Ovary (tissue), 9 donors: ENCODE measurements around the gene KRT80. TPM values are rescaled to one million over a fixed set of nuclear protein-coding genes. Genes with fewer than 3 reads are reported as not detected.

Experiments
- DNase-seq, 5 donors: peaks; one replicate each; pipeline ENCODE4 v3.0.0-alpha.2; 2019 to 2020
- H3K27ac ChIP-seq, 2 donors: fragments of 200-600 bp; one replicate each; pipeline versions ENCODE4 v1.5.1 to v1.8.0; 2019 to 2022
- H3K27me3 ChIP-seq: fragments of 200-600 bp; one replicate; pipeline ENCODE4 v1.8.0; 2022
- H3K36me3 ChIP-seq: fragments of 200-600 bp; sonication (generic); one replicate; pipeline ENCODE4 v1.5.1; 2019
- H3K4me1 ChIP-seq: one replicate; pipeline ENCODE4 v1.8.1; 2013; ENCODE audit warnings: mild to moderate bottlenecking, moderate library complexity; ENCODE audit not compliant: insufficient read depth
- H3K4me3 ChIP-seq: fragments of 200-600 bp; sonication (generic); one replicate; pipeline ENCODE4 v1.5.1; 2017
- H3K9me3 ChIP-seq, 2 donors: fragments of 200-600 bp in 1 of 2; sonication (generic) in 1 of 2; one replicate each; pipeline versions ENCODE4 v1.5.1 to v1.8.1; 2013 to 2019; ENCODE audit warnings: mild to moderate bottlenecking in 1 of 2, moderate library complexity in 1 of 2
- CTCF ChIP-seq, 3 donors: fragments of 450-650 bp in 2 of 3; fragments of 200-600 bp in 1 of 3; IDR thresholded peaks; one replicate each; pipeline versions ENCODE4 v1.5.1 to v1.8.0; 2016 to 2022; ENCODE audit warnings: antibody characterized with exemption in 3 of 3, mild to moderate bottlenecking in 1 of 3
- EP300 ChIP-seq: sonication (generic); formaldehyde crosslinking; IDR thresholded peaks from one replicate; pipeline ENCODE4 v1.6.1; 2017; ENCODE audit warnings: antibody characterized with exemption
- POLR2A ChIP-seq: fragments of 450-650 bp; IDR thresholded peaks from one replicate; pipeline ENCODE4 v1.6.1; 2017; ENCODE audit warnings: antibody characterized with exemption, mild to moderate bottlenecking, moderate library complexity
- WGBS, 3 donors: extraction: QIAGEN DNeasy Blood & Tissue Kit in 1 of 3; methylation state at CpG; one replicate each; pipeline versions ENCODE4 v1.1.5 to v1.1.7; 2013 to 2017; 5-methylcytosine and 5-hydroxymethylcytosine counted together
- intact Hi-C, 4 donors: fragments of 100-400 bp; cut with DNase I; formaldehyde crosslinking; loops; one replicate each; pipeline versions ENCODE4 v1.11.0 to v1.15.1; 2022 to 2023
- polyA plus RNA-seq, 2 donors: library from polyadenylated mRNA; stranded (reverse); fragments of 200-250 nt in 1 of 2; fragments of 350-450 nt in 1 of 2; fragmentation: Illumina TruSeq in 1 of 2; extraction: RNeasy Lipid Tissue Mini Kit (QIAGEN cat#74804) in 1 of 2; gene quantifications; one replicate each; pipeline ENCODE4 v1.2.3, GENCODE V29; 2013 to 2014
- total RNA-seq, 7 donors: library from RNA; depleted of rRNA in 2 of 7; stranded (reverse); fragments of >200 nt in 2 of 7; fragmentation: NEBNext Ultra II Directional in 3 of 7; extraction: Animal tissue kit (Norgen Biotek cat#: 25700) in 3 of 7; gene quantifications; one replicate each; pipeline versions ENCODE4 v1.1.0 to v1.2.4, GENCODE V29; 2016 to 2023
- donor health status: DM: no; HTN: no; CAD: no; lungs with moderate emphysema.
- donor health status: DM: no; HTN: no; CAD: no.
- donor health status: Bipolar disorder and iron deficiency.
- donor health status: DM: yes; HTN: yes; CAD: no.
- donor health status: DM: no; HTN: no; CAD: no.
- donor health status: DM: yes; HTN: yes; CAD: no.

Gene KRT80
- total and polyA plus RNA-seq, 9 donors = 0.05 to 13.2 (median 0.99) TPM; not detected in 1

GRCh38 chr12:52182898-52183543, 8.8 kb downstream of the KRT80 start:
- DNase-seq = no peak
- H3K4me1 ChIP-seq = peaks cover 2% of the 10 kb centered on the region
- no peak overlapping the region for H3K4me3 ChIP-seq
- WGBS, 3 donors = 72 to 81% (median 79%) methylated on average over 9 of the region's 9 CpGs
- intact Hi-C loops = no loop called here
- no peaks in the 10 kb centered on the region for H3K36me3 ChIP-seq
- TF ChIP-seq CTCF (IDR thresholded peaks at IDR 0.05) (no peak), EP300 (no peak), POLR2A (no peak)
- no peak overlapping the region for H3K27ac ChIP-seq
- no peaks in the 10 kb centered on the region for H3K27me3 ChIP-seq
- H3K9me3 ChIP-seq = no peaks in the 10 kb centered on the region

- peaks cover 2% of the 10 kb centered on the region for H3K4me1 ChIP-seq
- H3K4me3 ChIP-seq = no peak overlapping the region
- 63 to 76% (median 72%) methylated on average over 5 of the region's 5 CpGs for WGBS, 3 donors
- no peaks in the 10 kb centered on the region for H3K9me3 ChIP-seq
- H3K36me3 ChIP-seq = no peaks in the 10 kb centered on the region
- DNase-seq = no peak
- H3K27me3 ChIP-seq = no peaks in the 10 kb centered on the region
- H3K27ac ChIP-seq = no peak overlapping the region
- intact Hi-C loops = no loop called here
- TF ChIP-seq CTCF (IDR thresholded peaks at IDR 0.05) (no peak), EP300 (no peak), POLR2A (no peak)
These were observed 9.4 kb downstream of the KRT80 start for GRCh38 chr12:52182384-52182783.

GRCh38 chr12:52181746-52182145, 10.1 kb downstream of the KRT80 start:
- 59 to 86% (median 61%) methylated on average over 9 of the region's 9 CpGs for WGBS, 3 donors
- no peaks in the 10 kb centered on the region for H3K36me3 ChIP-seq
- no peak for DNase-seq
- H3K9me3 ChIP-seq = no peaks in the 10 kb centered on the region
- TF ChIP-seq CTCF (IDR thresholded peaks at IDR 0.05) = no peak
- TF ChIP-seq EP300 = no peak
- TF ChIP-seq POLR2A = no peak
- no peaks in the 10 kb centered on the region for H3K27me3 ChIP-seq
- H3K4me1 ChIP-seq = peaks cover 2% of the 10 kb centered on the region
- H3K27ac ChIP-seq = no peak overlapping the region
- intact Hi-C loops = no loop called here
- H3K4me3 ChIP-seq = no peak overlapping the region

- TF ChIP-seq POLR2A = no peak
- no peak for TF ChIP-seq EP300
- TF ChIP-seq CTCF (IDR thresholded peaks at IDR 0.05) = no peak
- 67 to 74% (median 71%) methylated on average over 6 of the region's 6 CpGs for WGBS, 3 donors
- intact Hi-C loops = no loop called here
- Histone ChIP-seq H3K36me3 (no peaks in the 10 kb centered on the region), H3K27ac (no peak overlapping the region), H3K4me3 (no peak overlapping the region), H3K4me1 (peaks cover 2% of the 10 kb centered on the region), H3K27me3 (no peaks in the 10 kb centered on the region), H3K9me3 (no peaks in the 10 kb centered on the region)
- no peak for DNase-seq
These were observed 10.7 kb downstream of the KRT80 start for GRCh38 chr12:52180971-52181628.
